ENCODE results near the gene CD209.

Gene CD209

GRCh38 chr19:7722231-7722651 is 25.1 kb downstream of the CD209 start:
- no peak for TF ChIP-seq TCF4 (CRISPR knock-in tag; IDR thresholded peaks at IDR 0.05; ENCODE audit: borderline replicate concordance)
- TF ChIP-seq, protein P1, sequence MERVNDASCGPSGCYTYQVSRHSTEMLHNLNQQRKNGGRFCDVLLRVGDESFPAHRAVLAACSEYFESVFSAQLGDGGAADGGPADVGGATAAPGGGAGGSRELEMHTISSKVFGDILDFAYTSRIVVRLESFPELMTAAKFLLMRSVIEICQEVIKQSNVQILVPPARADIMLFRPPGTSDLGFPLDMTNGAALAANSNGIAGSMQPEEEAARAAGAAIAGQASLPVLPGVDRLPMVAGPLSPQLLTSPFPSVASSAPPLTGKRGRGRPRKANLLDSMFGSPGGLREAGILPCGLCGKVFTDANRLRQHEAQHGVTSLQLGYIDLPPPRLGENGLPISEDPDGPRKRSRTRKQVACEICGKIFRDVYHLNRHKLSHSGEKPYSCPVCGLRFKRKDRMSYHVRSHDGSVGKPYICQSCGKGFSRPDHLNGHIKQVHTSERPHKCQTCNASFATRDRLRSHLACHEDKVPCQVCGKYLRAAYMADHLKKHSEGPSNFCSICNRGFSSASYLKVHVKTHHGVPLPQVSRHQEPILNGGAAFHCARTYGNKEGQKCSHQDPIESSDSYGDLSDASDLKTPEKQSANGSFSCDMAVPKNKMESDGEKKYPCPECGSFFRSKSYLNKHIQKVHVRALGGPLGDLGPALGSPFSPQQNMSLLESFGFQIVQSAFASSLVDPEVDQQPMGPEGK (CRISPR knock-in tag; IDR thresholded peaks at IDR 0.05; ENCODE audit: borderline replicate concordance) = no peak
- no peak for TF ChIP-seq ZNF8 (CRISPR knock-in tag; IDR thresholded peaks at IDR 0.05)
- no peak for TF ChIP-seq ZNF70 (CRISPR knock-in tag; IDR thresholded peaks at IDR 0.05)
- TF ChIP-seq TSHZ2 (CRISPR knock-in tag; IDR thresholded peaks at IDR 0.05) = no peak
- TF ChIP-seq BACH2 (CRISPR knock-in tag; IDR thresholded peaks at IDR 0.05; ENCODE audit: borderline replicate concordance) = no peak
- no peak for TF ChIP-seq TOX (CRISPR knock-in tag; IDR thresholded peaks at IDR 0.05; ENCODE audit: borderline replicate concordance)
- TF ChIP-seq POU6F1 (CRISPR knock-in tag; IDR thresholded peaks at IDR 0.05; ENCODE audit: borderline replicate concordance, low read depth) = no peak
- no peak for TF ChIP-seq OSR1 (CRISPR knock-in tag; IDR thresholded peaks at IDR 0.05)
- no peak for TF ChIP-seq ZFP3 (CRISPR knock-in tag; IDR thresholded peaks at IDR 0.05)
- no peak for ATAC-seq

DNA sequence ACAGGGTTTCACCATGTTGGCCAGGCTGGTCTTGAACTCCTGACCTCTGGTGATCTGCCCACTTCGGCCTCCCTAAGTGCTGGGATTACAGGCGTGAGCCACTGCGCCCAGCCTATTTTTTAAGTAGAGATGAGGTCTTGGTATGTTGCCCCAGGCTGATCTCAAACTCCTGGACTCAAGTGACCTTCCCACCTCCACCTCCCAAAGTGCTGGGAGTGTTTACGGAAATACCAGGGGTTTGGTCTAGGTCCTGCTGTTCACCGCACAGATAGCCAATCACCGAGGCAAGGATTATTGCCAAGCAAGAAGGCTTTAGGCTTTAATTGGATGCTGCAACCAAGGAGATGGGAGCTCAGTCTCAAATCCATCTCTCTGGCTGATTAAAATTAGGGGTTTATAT is 27.0 kb downstream of the CD209 start:
- TF ChIP-seq POU6F1 (CRISPR knock-in tag; IDR thresholded peaks at IDR 0.05; ENCODE audit: borderline replicate concordance, low read depth) (no peak), CSRNP3 (CRISPR knock-in tag; IDR thresholded peaks at IDR 0.05) (no peak), GLIS3 (CRISPR knock-in tag; IDR thresholded peaks at IDR 0.05) (no peak), ZNF565 (CRISPR knock-in tag; conservative IDR thresholded peaks at IDR 0.05; ENCODE audit: low read depth) (no peak), ISL1 (CRISPR knock-in tag; IDR thresholded peaks at IDR 0.05) (no peak), ZFP3 (CRISPR knock-in tag; IDR thresholded peaks at IDR 0.05) (no peak), TSHZ2 (CRISPR knock-in tag; IDR thresholded peaks at IDR 0.05) (no peak), ARNTL (CRISPR knock-in tag; IDR thresholded peaks at IDR 0.05; ENCODE audit: borderline replicate concordance, low read depth) (no peak), TOX (CRISPR knock-in tag; IDR thresholded peaks at IDR 0.05; ENCODE audit: borderline replicate concordance) (no peak), ZNF70 (CRISPR knock-in tag; IDR thresholded peaks at IDR 0.05) (no peak), SNAI2 (CRISPR knock-in tag; IDR thresholded peaks at IDR 0.05) (no peak)
- no peak for ATAC-seq

DNA sequence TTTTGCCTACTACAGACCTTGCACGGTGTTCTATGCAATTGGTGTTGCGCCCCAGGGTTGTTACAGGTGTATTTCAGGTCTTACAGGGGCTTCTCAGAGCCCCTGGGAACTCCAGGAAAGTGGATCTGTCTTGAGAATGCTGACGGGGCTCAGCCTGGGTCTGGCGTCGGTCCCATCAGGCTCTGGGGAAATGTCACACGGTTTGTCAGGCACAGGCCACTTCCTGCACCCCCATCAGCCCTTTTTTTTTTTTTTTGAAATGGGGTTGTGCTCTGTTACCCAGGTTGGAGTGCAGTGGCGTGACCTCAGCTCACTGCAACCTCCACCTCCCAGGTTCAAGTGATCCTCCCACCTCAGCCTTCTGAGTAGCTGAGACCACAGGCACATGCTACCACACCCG is 28.7 kb downstream of the CD209 start:
- no peak for ATAC-seq
- no peak for TF ChIP-seq ESRRG (CRISPR knock-in tag; IDR thresholded peaks at IDR 0.05)
- no peak for TF ChIP-seq ZFP30 (CRISPR knock-in tag; IDR thresholded peaks at IDR 0.05)
- TF ChIP-seq ARNTL (CRISPR knock-in tag; IDR thresholded peaks at IDR 0.05; ENCODE audit: borderline replicate concordance, low read depth) = no peak
- TF ChIP-seq PPARA (CRISPR knock-in tag; IDR thresholded peaks at IDR 0.05; ENCODE audit: borderline replicate concordance) = no peak
- no peak for TF ChIP-seq CSRNP3 (CRISPR knock-in tag; IDR thresholded peaks at IDR 0.05)
- TF ChIP-seq OSR1 (CRISPR knock-in tag; IDR thresholded peaks at IDR 0.05) = no peak
- no peak for TF ChIP-seq ZC3H10 (CRISPR knock-in tag; IDR thresholded peaks at IDR 0.05)
- TF ChIP-seq, protein P1 (CRISPR knock-in tag; IDR thresholded peaks at IDR 0.05; ENCODE audit: borderline replicate concordance) = no peak
- TF ChIP-seq TOX (CRISPR knock-in tag; IDR thresholded peaks at IDR 0.05; ENCODE audit: borderline replicate concordance) = no peak
